ENCODE data around the gene SRPRB. TPM values are rescaled to one million over a fixed set of nuclear protein-coding genes. Genes with fewer than 3 reads are reported as not detected.

Gene SRPRB
- polyA plus RNA-seq, 2 of the 4 experiments (the other 2 are of a cell fraction) = 41.9 to 64.6 TPM

GRCh38 chr3:133830071-133830470 lies 24.5 kb downstream of the SRPRB start:
- CTCF ChIA-PET = no interaction called here
- TF ChIP-seq NPAS2 (CRISPR knock-in tag; IDR thresholded peaks at IDR 0.05; ENCODE audit: borderline replicate concordance) = no peak
- TF ChIP-seq TP53 (CRISPR knock-in tag; IDR thresholded peaks at IDR 0.05) = no peak
- no peak for TF ChIP-seq CEBPB (IDR thresholded peaks at IDR 0.05)
- TF ChIP-seq PHF8 (IDR thresholded peaks at IDR 0.05; ENCODE audit: borderline replicate concordance, low read depth) = no peak
- TF ChIP-seq ESRRA (IDR thresholded peaks at IDR 0.05; ENCODE audit: borderline replicate concordance, low read length) = no peak
- no peak for TF ChIP-seq USF2 (IDR thresholded peaks at IDR 0.05)
- TF ChIP-seq ATOH8 (CRISPR knock-in tag; IDR thresholded peaks at IDR 0.05; ENCODE audit: low read depth) = no peak
- no peak overlapping the region for H3K4me2 ChIP-seq
- DNase-seq (ENCODE audit: low read depth in 1 of 2, low spot score in 1 of 2) (no peak), ATAC-seq (no peak), FAIRE-seq (no peak)
- no peaks in the 10 kb centered on the region for H3K4me1 ChIP-seq
- POLR2A ChIA-PET = no interaction called here
- H3K9me3 ChIP-seq = no peaks in the 10 kb centered on the region
- 49% methylated on average over 3 of the region's 3 CpGs for WGBS (ENCODE audit: missing lambda C conversion rate)
- no peak overlapping the region for H3K27ac ChIP-seq
- H3K4me3 ChIP-seq = no peak overlapping the region

- Histone ChIP-seq H3K4me3 (no peak overlapping the region), H3K27ac (no peak overlapping the region), H3K4me1 (no peaks in the 10 kb centered on the region), H3K9me3 (no peaks in the 10 kb centered on the region), H3K4me2 (no peak overlapping the region)
- ChIA-PET CTCF (interaction anchor here (0.9 to 1.2 kb wide), 3 partner anchors 12 to 22 kb away, joined by 3 read pairs; no protein-coding TSS in a partner anchor), POLR2A (no interaction called here)
- DNase-seq (ENCODE audit: low read depth in 1 of 2, low spot score in 1 of 2) (no peak), FAIRE-seq (no peak), ATAC-seq (peak in 1 of 2 experiments; percentile 23; a peak in 1 of 6 replicates)
- TF ChIP-seq RFX5 (IDR thresholded peaks at IDR 0.05) = no peak
- no peak for TF ChIP-seq NFE2L2 (conservative IDR thresholded peaks at IDR 0.05; ENCODE audit: low read length)
- 0 out of 3 replicates have a peak, but pooled peaks have one; percentile 6 for TF ChIP-seq CTCF (IDR thresholded peaks at IDR 0.05)
- TF ChIP-seq TFCP2L1 (CRISPR knock-in tag; IDR thresholded peaks at IDR 0.05) = no peak
- no peak for TF ChIP-seq GATA3 (IDR thresholded peaks at IDR 0.05; ENCODE audit: borderline replicate concordance)
- WGBS (ENCODE audit: missing lambda C conversion rate) = 61% methylated on average over 9 of the region's 13 CpGs
These were observed 26.6 kb downstream of the SRPRB start for GRCh38 chr3:133831966-133832801.

- ATAC-seq = no peak
- DNase-seq (ENCODE audit: low read depth in 1 of 2, low spot score in 1 of 2) = no peak
- CTCF ChIA-PET = interaction anchor here (0.9 to 1.8 kb wide), 4 partner anchors 13 to 95 kb away, joined by 3 to 4 read pairs (median 3); no protein-coding TSS in a partner anchor
- Histone ChIP-seq H3K4me2 (no peak overlapping the region), H3K4me1 (no peaks in the 10 kb centered on the region), H3K9me3 (no peaks in the 10 kb centered on the region), H3K4me3 (no peak overlapping the region), H3K27ac (no peak overlapping the region)
- no peak for TF ChIP-seq FOSB (CRISPR knock-in tag; IDR thresholded peaks at IDR 0.05)
- no peak for TF ChIP-seq ESRRA (IDR thresholded peaks at IDR 0.05; ENCODE audit: borderline replicate concordance, low read length)
- TF ChIP-seq RFX5 (IDR thresholded peaks at IDR 0.05) = no peak
- TF ChIP-seq PBX3 (IDR thresholded peaks at IDR 0.05) = no peak
- no peak for TF ChIP-seq MAX (IDR thresholded peaks at IDR 0.05)
- TF ChIP-seq ZFP36 (IDR thresholded peaks at IDR 0.05; ENCODE audit: borderline replicate concordance, partially characterized antibody) = no peak
- no peak for TF ChIP-seq MAFK (IDR thresholded peaks at IDR 0.05; ENCODE audit: partially characterized antibody)
- TF ChIP-seq GATA3 (IDR thresholded peaks at IDR 0.05; ENCODE audit: borderline replicate concordance) = no peak
- TF ChIP-seq SMC3 (IDR thresholded peaks at IDR 0.05) = no peak
- no peak for TF ChIP-seq NR3C1 (IDR thresholded peaks at IDR 0.05)
- no peak for TF ChIP-seq BCL3 (IDR thresholded peaks at IDR 0.05)
- TF ChIP-seq CHD2 (IDR thresholded peaks at IDR 0.05; ENCODE audit: low read length, partially characterized antibody) = no peak
- TF ChIP-seq HOXB5 (CRISPR knock-in tag; IDR thresholded peaks at IDR 0.05) = no peak
- WGBS (ENCODE audit: missing lambda C conversion rate) = 78% methylated on average over 8 of the region's 10 CpGs
- POLR2A ChIA-PET = no interaction called here
- no peak for FAIRE-seq
These were observed 27.2 kb downstream of the SRPRB start for GRCh38 chr3:133832802-133833144.

Data from A549 (cell line).